Inferior parietal cortex (tissue), 1 donor: Measurements from ENCODE around the gene DAPK3.
"Not testable (repeated sequence)": the region's sequence is repeated elsewhere in the genome, so short reads cannot be mapped to it uniquely, and the experiment has no call there.

Source experiments
- DNase-seq: peaks from one replicate; pipeline ENCODE4 v3.0.0-alpha.2; 2016; ENCODE audit errors: extremely low spot score

DAPK3 gene

GRCh38 chr19:3970808-3971598 lies at the start of gene DAPK3:
Gene DAPK3 (minus strand): TSS chr19:3971099. CDS start chr19:3969735, 1,364 bp downstream.
- peak; percentile 97 for DNase-seq

- no peak for DNase-seq
These were observed 48.7 kb upstream of the DAPK3 start for GRCh38 chr19:4019578-4019977.

DNA sequence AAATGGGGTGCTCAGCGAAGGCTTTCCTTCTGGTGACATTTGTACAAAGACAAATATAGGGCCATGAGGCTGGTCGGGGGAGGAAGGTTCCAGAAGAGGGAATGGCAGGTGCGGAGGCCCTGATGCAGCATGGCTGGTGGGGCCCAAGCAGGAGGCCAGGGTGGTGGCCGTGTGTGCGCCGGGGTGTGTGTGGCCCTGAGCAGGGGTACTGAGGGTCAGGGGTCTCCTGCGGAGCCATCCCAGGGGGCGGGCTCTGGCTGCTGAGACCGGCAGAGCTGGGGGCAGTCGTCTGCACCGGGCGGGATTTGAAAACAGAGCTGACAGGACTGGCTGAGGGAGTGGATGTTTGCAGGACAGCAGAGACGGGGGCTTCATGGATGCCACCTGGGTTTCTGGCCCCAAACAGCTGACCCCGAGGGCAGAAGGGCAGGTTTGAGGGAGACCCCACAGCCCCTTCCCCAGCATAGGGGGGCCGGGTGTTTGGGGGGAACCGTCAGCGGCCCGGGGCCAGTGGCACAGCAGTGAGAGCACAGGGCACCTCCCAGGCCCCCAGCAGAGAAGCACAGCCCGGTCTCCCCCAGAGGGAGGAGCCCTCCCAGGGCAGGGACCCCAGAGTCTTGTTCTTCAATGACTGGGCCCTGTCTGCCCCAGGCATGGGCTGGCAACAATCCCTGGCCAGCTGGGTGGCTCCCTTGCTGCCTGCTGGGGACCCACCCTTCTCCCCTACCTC lies 48.0 kb upstream of the DAPK3 start:
- DNase-seq = no peak

DNA sequence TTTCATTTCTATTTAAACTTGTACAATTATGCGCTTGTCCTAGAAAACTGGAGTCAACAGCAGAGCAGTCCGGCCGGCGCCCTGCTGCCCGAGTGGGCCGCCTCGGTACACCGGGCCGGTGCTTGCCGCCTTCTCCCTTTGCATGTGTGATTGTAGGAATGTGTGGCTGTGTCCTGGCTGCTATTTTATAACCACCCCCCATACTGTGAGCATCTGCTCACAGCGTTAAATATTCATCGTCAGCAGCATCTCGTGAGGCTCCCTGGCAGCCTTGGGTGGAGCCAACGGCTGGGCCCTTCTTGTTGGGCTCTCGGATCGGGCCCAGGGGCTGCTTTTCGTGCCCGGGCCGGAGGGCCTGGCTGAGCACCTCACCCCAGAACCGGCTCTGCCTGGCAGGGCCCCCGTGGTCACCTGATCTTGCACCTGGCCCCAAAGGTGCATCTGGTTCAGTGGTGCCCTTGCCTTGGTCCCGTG lies 47.3 kb upstream of the DAPK3 start:
- DNase-seq = peak; percentile 59

- DNase-seq = no peak
These were observed 46.2 kb upstream of the DAPK3 start for GRCh38 chr19:4016903-4017638.

- peak; percentile 76 for DNase-seq
These were observed 45.6 kb upstream of the DAPK3 start for GRCh38 chr19:4016486-4016885.

GRCh38 chr19:4015705-4016402 lies 45.0 kb upstream of the DAPK3 start:
- no peak for DNase-seq

- DNase-seq = no peak
These were observed 43.9 kb upstream of the DAPK3 start for GRCh38 chr19:4014541-4015491.

DNA sequence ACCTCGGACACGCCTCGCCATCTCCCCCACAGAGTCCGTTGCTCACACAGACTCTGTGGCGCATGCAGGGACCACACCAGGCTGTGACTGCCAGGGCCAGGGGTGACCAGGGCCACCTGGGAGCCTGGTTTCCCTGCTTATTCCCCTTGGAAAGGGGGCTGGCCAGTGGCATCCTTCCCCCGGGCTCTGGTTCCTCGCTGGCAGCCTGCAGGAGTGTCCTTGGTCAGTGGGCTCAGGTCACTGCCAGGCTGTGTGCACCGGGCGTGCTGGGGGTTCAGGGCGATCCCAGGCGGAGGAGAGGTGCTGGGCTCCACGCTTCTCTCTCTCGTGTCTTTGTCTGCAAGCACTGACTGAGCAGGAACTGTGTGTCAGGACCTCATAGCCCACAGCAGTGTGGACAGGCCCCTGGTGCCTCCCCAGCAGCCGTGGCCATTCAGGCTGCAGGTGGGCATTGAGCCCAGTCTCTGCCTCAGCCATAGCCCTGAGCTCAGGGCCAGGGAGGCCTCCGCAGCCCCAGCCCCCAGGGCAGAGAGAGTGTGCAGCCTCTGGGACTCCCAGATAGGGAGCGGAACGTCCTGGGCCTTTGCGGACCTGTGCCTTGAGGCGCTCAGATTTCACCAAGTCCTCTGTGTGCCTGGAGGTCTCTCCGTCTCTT lies 43.1 kb upstream of the DAPK3 start:
- DNase-seq = no peak

DNA sequence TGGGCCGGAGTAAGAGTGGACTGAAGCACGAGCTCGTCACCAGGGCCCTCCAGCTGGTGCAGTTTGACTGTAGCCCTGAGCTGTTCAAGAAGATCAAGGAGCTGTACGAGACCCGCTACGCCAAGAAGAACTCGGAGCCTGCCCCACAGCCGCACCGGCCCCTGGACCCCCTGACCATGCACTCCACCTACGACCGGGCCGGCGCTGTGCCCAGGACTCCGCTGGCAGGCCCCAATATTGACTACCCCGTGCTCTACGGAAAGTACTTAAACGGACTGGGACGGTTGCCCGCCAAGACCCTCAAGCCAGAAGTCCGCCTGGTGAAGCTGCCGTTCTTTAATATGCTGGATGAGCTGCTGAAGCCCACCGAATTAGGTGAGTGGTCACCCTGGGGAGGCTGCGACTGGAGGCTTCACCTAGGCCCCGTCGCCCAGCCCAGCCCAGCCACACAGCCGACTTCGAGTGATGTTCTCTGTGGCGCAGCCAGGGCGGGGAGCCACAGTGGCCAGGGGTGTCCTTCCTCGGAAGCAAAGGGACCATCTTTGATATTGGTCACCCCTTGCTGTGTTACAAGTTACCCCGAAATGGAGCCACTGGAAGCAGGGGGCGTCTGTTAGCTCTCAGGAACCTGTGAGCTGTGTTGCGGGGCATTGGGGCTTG lies 42.2 kb upstream of the DAPK3 start:
- no peak for DNase-seq

DNA sequence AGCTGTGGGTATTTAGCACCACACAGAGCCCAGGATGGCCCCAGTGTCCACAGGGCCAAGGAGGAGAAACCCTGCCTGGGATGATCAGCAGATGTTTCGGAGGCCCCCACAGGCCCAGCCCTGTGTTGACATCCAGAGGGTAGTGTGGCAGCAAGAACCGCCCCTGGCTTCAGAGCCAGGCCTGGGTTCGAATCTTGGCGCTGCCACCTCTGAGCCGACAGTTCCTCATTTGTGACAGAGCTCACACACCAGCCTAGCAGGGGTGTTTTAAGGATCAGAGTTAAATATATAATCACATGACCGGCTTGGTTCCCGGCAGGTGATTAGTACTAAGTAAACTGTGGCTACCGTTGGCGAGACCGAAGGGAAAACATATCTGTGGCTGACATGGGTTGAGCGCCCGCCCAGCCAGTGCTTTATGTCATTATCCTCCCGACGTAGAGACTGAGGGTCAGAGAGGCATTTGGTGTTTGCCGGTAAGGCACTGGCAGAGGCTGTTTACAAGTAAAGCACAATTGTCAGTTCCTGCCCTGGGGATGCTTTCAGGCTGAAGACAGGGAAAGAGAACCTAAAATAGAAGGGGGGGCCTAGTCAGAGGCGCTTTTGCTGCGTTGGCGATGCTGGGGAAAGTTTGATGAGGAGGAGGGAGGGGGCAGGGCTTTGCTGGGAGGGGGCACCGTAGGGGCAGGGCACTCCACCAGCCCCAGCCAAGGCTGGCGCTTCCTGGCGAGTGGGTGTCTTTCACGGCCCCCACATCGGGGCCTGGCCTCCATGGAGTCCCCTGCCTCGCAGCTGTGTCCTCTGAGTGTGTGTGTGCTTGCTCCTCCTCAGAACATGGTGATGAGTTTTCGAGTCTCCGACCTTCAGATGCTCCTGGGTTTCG lies 41.4 kb upstream of the DAPK3 start:
- no peak for DNase-seq

DNA sequence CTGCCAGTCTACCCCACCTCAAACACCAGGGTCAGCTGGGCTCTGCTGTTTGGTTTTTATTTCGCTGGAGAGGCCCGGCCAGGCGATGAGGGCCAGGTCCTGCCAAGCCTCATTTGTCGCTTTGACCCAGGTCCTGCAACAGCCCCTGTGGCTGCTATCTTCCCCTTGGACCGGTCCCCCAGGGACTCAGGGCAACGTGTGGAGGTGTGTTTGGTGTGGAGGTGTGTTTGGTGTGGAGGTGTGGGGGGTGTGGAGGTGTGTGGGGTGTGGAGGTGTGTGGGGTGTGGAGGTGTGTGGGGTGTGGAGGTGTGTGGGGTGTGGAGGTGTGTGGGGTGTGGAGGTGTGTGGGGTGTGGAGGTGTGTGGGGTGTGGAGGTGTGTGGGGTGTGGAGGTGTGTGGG lies 40.5 kb upstream of the DAPK3 start:
- not testable (repeated sequence) for DNase-seq

GRCh38 chr19:4010808-4011110 lies 39.9 kb upstream of the DAPK3 start:
- DNase-seq = no peak

DNA sequence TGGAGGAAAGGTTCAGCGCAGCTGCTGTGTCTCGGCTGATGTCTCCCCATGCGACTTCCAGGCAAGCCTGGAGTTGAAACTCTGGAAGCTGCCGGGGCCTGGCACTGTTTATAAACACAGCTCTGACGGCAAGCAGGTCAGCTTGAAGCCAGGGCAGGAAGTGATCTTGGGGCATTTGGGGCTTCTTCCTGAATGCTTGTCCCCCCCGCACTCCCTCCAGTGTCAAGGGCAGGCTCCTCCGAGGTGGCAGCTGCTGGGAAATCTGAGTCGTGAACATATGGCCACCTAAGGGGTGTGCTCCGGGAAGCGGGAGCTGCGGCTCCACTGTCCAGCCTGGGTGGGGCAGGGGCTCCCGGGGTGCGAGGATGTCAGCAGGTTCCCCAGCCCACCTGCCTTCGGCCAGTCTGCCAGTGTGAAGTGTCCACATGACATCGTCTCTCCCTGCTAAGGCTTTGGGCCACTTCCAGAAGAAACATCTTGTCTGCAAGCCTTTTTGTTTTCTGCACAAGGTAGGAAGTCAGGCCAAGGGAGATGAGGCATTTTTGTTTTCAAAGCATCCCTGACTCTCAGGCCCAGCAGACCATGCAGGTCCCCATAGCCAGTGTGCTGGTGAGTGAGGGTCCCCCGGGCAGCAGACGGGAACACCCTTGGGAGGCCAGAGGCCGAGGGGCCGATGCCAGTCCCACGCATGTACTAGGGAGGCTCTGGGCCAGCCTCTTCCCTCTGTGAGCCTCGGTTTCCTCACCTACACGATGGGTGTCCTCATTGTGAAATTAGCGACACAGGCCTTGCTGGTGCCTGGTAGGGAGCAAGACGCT lies 39.3 kb upstream of the DAPK3 start:
- no peak for DNase-seq

- DNase-seq = no peak
These were observed 37.1 kb upstream of the DAPK3 start for GRCh38 chr19:4007836-4008539.

DNA sequence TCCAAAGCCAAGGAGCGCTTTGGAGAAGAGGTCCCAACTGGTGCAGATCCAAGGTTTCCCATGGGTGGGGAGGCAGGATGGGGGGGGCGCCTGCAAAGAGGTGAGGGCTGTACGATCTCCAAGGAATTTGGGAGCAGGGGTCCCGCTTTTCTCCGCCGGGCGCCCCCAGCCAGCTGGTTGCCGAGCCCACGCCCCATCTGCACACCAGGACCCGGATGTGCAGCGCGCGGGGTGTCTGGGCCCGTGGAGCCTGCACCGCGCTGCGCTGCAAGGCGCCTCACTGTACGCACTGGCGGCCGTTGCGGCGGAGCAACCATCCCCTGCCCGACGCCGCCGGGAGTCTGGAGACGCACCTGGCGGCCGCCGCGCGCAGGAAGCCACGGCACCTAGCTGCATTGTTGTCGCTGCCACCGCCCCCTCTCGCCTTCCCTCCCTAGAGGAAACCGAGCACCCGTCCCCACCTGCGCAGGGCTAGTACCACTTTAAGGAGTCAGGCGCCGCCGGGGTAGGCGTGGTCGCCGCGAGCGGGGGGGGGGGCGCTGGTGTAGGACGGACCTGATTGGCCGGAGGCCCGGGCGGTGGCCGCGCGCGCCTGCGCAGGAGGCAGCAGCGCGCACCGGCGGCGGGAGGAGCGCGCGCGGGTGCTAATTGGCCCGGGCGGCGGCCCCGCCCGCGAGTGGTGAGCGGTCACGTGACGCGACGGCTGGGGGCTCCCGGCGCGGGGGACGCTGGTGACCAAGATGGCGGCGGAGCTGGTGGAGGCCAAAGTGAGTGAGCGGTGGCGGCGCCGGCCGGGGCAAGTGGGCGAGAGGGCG lies 36.3 kb upstream of the DAPK3 start, which contains the start of gene PIAS4:
Gene PIAS4, plus strand, starts transcription at position 716 of the 815 bp plus-strand sequence. Its CDS starts 25 bp downstream, at position 741.
- peak; percentile 92 for DNase-seq
